ENCODE results near the gene FNDC3A. TPM values are rescaled to one million over a fixed set of nuclear protein-coding genes. Genes with fewer than 3 reads are reported as not detected.

FNDC3A gene
- polyA plus RNA-seq, 1 of the 3 experiments (the other 2 are of a cell fraction) = 27.7 TPM

DNA sequence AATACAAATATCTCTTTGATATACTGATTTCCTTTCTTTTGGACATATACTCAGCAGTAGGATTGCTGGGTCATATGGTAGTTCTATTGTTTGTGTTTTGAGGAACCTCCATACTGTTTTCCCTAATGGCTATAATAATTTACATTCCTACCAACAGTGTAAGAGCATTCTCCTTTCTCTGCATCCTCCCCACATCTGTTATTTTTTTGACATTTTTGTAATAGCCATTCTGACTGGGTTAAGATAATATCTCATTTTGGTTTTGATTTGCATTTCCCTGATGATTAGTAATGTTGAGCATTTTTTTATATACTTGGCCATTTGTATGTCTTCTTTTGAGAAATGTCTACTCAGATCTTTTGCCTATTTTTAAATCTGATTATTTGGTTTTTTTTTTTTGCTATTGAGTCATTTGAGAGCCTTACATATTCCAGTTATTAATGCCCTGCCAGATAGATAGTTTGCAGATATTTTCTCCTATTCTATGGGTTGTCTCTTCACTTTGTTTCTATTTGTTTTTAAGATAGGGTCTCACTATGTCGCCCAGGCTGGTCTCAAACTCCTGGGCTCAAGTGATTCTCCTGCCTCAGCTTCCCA is 95.7 kb downstream of the FNDC3A start:
- H3K79me2 ChIP-seq (ENCODE audit: insufficient read depth) = peaks cover 73% of the 10 kb centered on the region
- DNase-seq = no peak
- CTCF ChIA-PET = no interaction called here

More for the DNA sequence above, 95.7 kb downstream of the FNDC3A start:
- TF ChIP-seq POLR2AphosphoS5 (IDR thresholded peaks at IDR 0.05; ENCODE audit: low read depth, low read length) = peak; percentile 14; the same call in 1 of the 2 replicates
- TF ChIP-seq TEAD4 (IDR thresholded peaks at IDR 0.05; ENCODE audit: borderline replicate concordance, insufficient read depth) = peak; percentile 69; the same call in 1 of the 2 replicates
- no peak for TF ChIP-seq SMC3 (IDR thresholded peaks at IDR 0.05; ENCODE audit: low read depth, low read length)
- no peak for TF ChIP-seq CTCF (IDR thresholded peaks at IDR 0.05)
- TF ChIP-seq RCOR1 (IDR thresholded peaks at IDR 0.05; ENCODE audit: low read length) = no peak
- TF ChIP-seq, protein P1, sequence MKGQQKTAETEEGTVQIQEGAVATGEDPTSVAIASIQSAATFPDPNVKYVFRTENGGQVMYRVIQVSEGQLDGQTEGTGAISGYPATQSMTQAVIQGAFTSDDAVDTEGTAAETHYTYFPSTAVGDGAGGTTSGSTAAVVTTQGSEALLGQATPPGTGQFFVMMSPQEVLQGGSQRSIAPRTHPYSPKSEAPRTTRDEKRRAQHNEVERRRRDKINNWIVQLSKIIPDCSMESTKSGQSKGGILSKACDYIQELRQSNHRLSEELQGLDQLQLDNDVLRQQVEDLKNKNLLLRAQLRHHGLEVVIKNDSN (IDR thresholded peaks at IDR 0.05; ENCODE audit: borderline replicate concordance, low read depth) = no peak
- peak; percentile 51 for TF ChIP-seq JUND (IDR thresholded peaks at IDR 0.05)
- peak; percentile 54; the same call in 1 of the 2 replicates for TF ChIP-seq MEF2A (IDR thresholded peaks at IDR 0.05; ENCODE audit: borderline replicate concordance, low read depth)
- TF ChIP-seq TCF12 (IDR thresholded peaks at IDR 0.05) = peak; percentile 85
- TF ChIP-seq EP300 (IDR thresholded peaks at IDR 0.05; ENCODE audit: borderline replicate concordance in 1 of 2, low read depth in 1 of 2, low read length in 1 of 2) = peak in 1 of 2 experiments; percentile 65; a peak in 2 of 4 replicates
- no peak for TF ChIP-seq EZH2phosphoT487 (IDR thresholded peaks at IDR 0.05; ENCODE audit: borderline replicate concordance, low read depth)
- TF ChIP-seq NFIC (IDR thresholded peaks at IDR 0.05; ENCODE audit: borderline replicate concordance) = peak; percentile 9; the same call in 1 of the 2 replicates
- TF ChIP-seq, protein P2, sequence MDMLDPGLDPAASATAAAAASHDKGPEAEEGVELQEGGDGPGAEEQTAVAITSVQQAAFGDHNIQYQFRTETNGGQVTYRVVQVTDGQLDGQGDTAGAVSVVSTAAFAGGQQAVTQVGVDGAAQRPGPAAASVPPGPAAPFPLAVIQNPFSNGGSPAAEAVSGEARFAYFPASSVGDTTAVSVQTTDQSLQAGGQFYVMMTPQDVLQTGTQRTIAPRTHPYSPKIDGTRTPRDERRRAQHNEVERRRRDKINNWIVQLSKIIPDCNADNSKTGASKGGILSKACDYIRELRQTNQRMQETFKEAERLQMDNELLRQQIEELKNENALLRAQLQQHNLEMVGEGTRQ (IDR thresholded peaks at IDR 0.05; ENCODE audit: borderline replicate concordance, low read depth, low read length) = no peak
- peak; percentile 45; the same call in 1 of the 2 replicates for TF ChIP-seq FOSL2 (IDR thresholded peaks at IDR 0.05; ENCODE audit: borderline replicate concordance, low read depth)
- peak; percentile 80 for TF ChIP-seq PBX3 (IDR thresholded peaks at IDR 0.05)
- no peak for TF ChIP-seq RAD21 (IDR thresholded peaks at IDR 0.05; ENCODE audit: low read length)
- Histone ChIP-seq H3K27me3 (ENCODE audit: insufficient read depth) (no peaks in the 10 kb centered on the region), H3K4me1 (ENCODE audit: control insufficient read depth in 1 of 2, insufficient read depth in 2 of 2, low read depth in 1 of 2, low read length in 1 of 2) (peaks cover 0 to 7% of the 10 kb centered on the region in 2 experiments; a peak in 1 of 4 replicates), H4K20me1 (ENCODE audit: insufficient read depth) (0 out of 2 replicates have a peak, but pooled peaks cover 8% of the 10 kb centered on the region), H2AFZ (ENCODE audit: low read depth) (no peak overlapping the region), H3F3A (replicated peaks; ENCODE audit: insufficient read depth) (peaks cover 31% of the 10 kb centered on the region), H3K4me2 (peak overlapping the region; percentile 36; the same call in 1 of the 2 replicates), H3K4me3 (ENCODE audit: low read depth in 2 of 2, low read length in 1 of 2) (no peak overlapping the region), H3K36me3 (replicated peaks in 1 of 2; ENCODE audit: control insufficient read depth in 1 of 2, insufficient read depth in 2 of 2, low read length in 1 of 2) (peaks cover 0 to 41% of the 10 kb centered on the region in 2 experiments), H3K9ac (no peak overlapping the region), H3K27ac (ENCODE audit: low read depth in 2 of 2, low read length in 1 of 2) (peak overlapping the region in 1 of 2 experiments; percentile 73; a peak in 2 of 4 replicates), H3K9me3 (no peaks in the 10 kb centered on the region), H3K9me2 (no peaks in the 10 kb centered on the region)
- POLR2A ChIA-PET = no interaction called here
- WGBS (ENCODE audit: low lambda C conversion rate) = 79% methylated on average over 1 of the region's 1 CpG

Data from SK-N-SH (cell line).